ACHN (cell line): ENCODE results near the gene GFRA3.
"Not testable (repeated sequence)": the region's sequence is repeated elsewhere in the genome, so short reads cannot be mapped to it uniquely, and the experiment has no call there.

Experiments
- DNase-seq: peaks from one replicate; pipeline ENCODE4 v3.0.0-alpha.2; 2015
- in situ Hi-C: cut with HindIII; loops from 2 replicates; pipeline ENCODE4 v1.10.0; 2017; ENCODE audit warnings: low sequenced_read_pairs, low pct_ligation_motif_present, low pct_unique_long_range_greater_than_20kb

GFRA3 gene, protein sequence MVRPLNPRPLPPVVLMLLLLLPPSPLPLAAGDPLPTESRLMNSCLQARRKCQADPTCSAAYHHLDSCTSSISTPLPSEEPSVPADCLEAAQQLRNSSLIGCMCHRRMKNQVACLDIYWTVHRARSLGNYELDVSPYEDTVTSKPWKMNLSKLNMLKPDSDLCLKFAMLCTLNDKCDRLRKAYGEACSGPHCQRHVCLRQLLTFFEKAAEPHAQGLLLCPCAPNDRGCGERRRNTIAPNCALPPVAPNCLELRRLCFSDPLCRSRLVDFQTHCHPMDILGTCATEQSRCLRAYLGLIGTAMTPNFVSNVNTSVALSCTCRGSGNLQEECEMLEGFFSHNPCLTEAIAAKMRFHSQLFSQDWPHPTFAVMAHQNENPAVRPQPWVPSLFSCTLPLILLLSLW

DNA sequence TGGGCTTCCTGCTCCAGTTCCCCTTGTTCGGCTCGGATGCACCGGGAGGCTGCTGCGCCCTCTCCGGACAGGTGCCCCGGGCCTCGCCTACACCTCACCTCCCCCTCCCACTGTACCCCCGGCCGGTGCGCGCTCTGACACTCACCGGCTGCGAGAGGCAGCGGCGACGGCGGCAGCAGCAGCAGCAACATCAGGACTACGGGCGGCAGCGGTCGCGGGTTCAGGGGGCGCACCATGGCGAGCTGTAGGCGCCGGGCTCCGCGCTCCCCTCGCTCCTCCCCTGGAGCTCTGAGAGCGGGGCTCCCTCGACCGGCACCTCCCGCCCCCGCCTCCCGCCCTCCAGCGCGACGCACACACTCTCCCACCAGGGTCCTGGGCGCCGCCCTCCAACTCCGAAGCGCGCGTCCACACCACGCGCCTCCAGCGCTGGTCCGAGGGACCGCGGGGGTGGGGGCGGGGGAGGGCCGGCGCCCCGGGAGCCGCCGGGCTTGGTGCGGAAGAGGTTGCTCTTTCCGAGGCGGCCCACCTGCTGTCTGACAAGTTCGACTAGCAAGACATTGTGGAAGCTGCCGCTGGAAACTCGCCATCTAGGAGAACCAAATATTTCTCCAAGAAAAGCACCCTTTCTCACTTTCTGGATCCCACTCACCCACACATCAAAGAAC lies at the start of gene GFRA3:
Gene GFRA3 (minus strand): TSS at position 433 of the 665 bp plus-strand sequence. CDS start 197 bp downstream, at position 236.
- in situ Hi-C loops = no loop called here
- DNase-seq = no peak

DNA sequence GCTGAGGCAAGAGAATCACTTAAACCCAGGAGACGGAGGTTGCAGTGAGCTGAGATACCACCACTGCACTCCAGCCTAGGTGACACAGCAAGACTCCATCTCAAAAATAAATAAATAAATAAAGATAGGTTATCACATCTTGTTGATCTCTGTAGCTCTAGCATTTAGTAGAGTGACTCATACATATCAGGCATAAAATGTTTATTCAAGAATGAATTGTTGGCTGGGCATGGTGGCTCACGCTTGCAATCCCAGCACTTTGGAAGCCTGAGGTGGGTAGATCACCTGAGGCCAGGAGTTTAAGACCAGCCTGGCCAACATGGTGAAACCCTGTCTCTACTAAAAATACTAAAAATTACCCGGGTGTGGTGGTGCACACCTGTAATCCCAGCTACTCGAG lies 43.8 kb upstream of the GFRA3 start:
- DNase-seq, in situ Hi-C loops: not testable (repeated sequence)

DNA sequence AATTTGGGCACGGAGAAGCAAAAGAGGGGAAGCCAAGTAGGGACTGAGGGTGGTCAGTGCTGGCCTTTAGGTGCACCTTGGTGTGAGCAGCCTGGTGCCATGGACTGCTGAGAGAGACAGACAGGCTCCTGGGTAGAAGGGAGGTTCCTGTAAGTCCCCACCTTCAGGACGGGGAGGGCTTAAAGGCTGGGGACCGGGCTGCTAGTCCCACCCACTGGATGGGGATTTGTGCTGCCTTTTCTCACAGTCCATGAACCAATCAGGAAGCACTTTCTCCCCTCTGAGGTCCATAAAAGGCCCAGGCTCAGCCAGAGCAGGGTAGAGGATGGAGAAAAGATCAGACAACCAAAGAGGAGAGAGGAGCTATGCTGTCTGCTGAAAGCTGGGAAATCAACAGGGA lies 41.9 kb upstream of the GFRA3 start:
- in situ Hi-C loops = no loop called here
- DNase-seq = no peak

DNA sequence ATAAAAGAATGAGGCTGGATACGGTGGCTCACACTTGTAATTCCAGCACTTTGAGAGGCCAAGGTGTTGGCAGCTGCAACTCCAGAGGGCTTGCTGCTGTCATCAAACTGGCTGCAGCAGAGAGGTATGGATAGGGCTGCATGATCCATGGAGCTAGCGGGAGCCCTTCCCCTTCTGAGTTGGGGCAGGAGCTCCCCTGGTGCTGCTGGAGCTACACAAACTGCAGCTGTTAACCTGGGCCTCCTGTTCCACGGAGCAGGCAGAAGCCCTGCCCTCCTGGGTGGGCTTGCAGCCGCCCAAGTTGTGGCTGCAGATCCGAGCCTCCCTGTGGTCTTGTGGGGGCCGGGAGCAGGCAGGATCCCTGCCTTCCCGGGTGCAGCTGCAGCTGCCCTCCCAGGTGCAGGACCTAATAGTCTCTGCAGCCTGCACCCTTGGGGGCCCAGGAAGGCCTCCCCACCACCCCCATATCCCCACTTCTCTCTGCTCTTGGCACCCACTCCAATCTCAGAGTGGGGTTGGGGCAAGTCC lies 41.4 kb upstream of the GFRA3 start:
- in situ Hi-C loops = no loop called here
- no peak for DNase-seq

DNA sequence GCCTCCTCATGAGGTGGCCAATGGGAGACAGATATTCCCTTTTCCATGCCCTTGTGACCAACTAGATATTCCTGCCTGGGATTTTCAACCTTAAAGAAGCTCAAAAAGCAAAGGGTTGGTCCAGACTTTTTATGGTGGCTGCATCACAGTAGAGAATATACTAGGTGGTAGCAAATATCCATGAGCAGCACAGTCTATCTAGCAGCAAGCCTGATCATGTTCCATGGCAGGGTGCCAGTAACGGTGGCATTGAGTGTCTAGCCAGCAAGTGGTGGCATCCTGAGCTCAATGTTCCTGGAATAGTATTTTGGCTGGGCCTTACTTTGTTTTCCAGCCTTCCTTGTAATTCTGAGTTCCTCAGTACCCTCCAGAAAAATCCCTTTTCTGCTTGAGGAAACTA lies 31.4 kb upstream of the GFRA3 start:
- in situ Hi-C loops = no loop called here
- DNase-seq = no peak

DNA sequence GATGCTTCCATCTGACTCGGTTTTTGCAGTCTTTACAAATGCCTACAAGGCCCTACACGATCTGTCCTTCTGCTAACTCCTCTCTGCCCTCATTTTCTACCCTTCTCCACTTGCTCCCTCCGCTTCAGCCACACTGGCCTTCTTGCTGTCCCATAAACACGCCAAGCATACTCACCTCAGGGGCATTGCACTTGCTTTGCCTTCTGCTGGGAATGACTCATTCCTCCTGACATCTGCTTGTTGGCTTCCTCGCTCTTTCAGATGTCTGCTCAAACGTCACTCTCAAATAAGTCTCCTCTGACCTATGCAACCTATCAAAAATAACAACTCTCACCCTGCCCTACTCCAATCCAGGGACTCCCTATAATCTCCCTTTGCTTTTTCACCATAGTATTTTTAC lies 29.0 kb upstream of the GFRA3 start:
- in situ Hi-C loops = no loop called here
- DNase-seq = no peak

DNA sequence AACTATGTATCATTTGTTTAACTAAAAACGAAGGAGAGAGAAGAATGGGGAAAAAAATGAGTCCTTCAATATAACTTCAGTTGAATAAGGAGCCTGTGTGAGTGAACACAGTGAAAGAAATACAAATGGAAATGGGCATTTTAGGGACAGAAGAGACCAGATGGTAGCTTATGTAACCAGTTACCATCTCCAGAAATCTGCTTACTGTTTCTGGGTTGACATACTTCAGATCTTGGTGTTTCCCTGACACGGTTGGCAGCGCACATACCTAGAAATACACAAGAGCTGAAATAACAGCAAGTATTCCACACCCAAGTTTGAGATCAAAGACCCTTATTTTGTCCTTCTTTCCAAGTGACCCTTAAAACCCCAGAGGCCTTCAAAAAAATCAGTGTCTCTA lies 14.9 kb upstream of the GFRA3 start:
- in situ Hi-C loops = no loop called here
- no peak for DNase-seq

DNA sequence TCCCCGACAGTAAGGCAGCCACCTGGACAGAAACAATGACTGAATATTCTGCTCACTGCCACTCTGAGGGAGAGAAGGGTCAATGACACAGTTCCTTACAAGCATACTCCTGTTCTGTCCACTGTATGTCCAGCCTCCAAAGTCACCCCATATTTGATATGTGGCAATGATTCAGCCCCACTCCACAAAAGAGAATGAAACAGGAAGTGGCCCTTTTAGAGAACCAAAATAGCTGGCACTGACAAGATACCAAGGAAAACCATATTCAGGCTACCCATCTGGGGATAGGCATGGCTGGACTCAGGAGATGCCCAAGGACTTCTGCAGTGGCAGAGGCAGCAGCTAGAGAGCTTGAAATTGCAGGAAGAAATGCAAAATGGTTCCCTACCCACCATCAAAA lies 12.8 kb upstream of the GFRA3 start:
- DNase-seq = no peak
- in situ Hi-C loops = no loop called here

DNA sequence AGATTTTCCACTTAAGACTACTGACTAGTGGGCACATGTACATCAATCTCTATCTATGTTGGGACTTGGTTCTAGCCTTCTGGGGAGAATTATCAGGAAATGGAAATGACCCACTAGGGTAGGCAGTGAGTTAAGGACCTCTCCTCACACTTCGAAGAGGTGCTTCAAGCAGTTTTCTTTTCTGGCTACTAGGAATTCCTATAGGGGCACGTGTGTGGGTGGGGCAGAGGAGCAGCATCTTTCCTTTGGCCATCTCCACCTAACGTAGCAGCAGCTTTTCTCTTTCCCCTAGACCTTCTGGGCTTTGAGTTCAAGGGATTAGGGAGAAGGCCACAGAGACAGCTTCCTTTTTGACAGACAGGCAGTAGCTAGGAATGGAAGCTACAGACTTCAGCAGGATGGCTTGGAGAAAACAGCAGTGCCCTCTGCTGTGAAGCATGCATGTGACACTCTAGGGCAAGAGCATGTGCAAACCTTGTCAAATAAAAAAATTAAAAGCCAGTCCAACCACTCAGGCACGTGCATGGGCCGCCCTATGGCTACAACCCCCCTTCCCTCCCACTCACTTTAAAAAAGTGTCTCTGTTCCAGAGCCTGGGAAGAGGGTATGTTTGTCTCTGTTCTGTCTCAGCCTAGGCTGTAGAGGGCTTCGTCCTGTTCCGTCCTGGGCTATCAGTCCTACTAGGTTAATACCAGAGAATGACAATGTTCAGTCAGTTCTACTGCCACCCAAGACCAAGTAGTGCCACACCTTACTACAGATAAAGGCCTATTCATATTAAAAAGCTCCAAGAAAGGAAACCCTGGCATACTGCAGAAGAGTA lies 8.7 kb upstream of the GFRA3 start:
- in situ Hi-C loops = no loop called here
- peak; percentile 51 for DNase-seq

DNA sequence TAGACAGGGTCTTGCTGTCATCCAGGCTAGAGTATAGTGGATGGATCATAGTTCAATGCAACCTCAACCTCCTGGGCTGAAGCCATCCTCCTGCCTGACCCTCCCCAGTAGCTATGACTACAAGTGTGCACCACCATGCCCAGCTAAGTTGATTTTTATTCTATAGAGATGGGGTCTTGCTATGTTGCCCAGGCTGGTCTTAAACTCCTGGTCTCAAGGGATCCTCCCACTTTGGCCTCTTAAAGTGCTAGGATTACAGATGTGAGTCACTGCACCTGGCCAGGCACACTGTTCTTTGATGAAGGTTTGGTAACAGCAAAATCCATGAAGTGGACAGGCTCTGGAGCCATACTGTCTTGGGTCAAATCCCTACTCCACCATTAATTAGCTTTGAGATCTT lies 6.5 kb upstream of the GFRA3 start:
- no peak for DNase-seq
- in situ Hi-C loops = no loop called here

DNA sequence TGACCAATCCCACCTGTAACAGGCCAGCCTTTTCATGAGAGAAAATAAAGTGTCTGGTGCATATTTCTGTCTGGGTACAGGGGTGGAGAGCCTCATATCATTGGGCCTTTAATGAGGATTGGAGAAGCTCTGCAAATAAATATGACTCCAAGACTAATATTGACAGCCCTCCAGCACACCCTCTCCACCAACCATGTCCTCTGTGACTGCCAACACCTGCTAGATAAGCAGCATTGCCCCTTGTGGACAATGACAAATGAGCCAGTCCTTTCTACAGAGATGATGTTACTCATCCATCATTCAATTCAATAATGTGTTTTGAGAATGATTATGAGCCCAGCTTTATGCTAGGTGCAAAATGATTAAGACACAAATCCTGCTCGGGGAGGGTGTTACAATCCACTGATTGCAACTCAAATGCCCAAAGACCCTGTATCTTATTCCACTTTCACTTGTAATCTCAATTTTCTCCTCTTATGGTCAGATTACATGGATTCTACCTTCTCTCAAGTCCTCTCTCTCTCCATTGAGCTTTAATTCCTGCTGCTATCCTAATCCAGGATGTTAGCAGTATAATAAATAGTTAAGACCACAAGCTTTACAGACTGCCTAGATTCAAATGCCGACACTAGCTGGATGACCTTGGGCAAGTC lies 2.1 kb upstream of the GFRA3 start:
- DNase-seq = no peak
- in situ Hi-C loops = no loop called here

DNA sequence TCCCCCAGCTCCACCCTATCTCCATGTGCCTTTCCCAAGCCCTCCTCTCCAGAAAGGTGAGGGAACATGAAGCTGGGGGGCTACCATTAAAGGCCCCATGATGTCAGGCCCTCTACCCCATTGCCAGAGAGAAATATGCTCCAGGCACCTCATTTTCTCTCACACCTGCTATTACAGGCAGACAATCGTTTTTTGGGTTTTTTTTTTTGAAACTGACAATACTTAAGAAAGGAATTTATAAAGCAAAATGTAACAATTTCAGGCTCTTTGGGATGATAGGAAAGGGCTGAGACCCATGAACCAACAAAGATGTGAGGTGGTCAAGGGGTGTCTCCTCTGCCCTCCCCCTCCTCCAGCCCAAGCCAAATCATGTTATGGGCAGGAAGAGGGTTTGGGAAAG lies 1.5 kb upstream of the GFRA3 start:
- no peak for DNase-seq
- in situ Hi-C loops = no loop called here

DNA sequence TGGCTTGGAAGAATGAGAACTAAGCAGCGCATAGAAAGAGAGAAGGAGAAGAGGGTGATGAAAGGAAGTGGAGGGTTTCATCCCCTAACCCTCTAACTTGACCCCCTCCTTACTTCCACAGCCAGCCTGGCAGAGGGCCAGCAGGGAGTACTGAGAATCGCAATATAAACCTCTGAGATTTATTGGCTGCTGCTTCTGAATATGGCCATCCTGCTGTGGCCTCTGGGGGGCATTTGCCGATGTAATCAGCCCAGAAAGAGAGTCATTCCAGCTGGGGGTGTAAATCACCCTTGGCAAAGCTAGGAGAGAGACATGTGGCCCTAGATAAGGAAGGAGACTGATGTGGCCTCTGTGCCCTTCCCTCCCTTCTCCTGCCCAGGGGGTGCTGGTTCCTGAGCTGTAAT lies 960 bp upstream of the GFRA3 start:
- DNase-seq = no peak
- in situ Hi-C loops = no loop called here

DNA sequence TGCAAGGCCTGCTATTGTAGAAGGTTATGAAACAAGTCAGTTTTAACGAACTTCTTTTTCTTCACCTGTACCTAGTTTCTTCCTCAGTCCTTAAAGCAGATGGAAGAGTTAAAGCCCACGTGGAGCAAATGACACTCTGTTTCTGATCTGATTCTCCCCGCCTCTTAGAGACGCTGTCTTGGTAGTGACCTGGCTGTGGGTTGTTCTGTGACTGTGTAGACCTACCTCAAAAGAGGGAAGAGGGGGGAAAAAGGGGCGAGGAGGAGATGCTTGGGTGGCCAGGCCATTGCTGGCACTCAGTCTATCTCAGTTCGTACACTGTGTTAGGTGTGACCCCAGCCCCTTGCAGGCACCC lies 610 bp downstream of the GFRA3 start:
- in situ Hi-C loops = no loop called here
- no peak for DNase-seq

DNA sequence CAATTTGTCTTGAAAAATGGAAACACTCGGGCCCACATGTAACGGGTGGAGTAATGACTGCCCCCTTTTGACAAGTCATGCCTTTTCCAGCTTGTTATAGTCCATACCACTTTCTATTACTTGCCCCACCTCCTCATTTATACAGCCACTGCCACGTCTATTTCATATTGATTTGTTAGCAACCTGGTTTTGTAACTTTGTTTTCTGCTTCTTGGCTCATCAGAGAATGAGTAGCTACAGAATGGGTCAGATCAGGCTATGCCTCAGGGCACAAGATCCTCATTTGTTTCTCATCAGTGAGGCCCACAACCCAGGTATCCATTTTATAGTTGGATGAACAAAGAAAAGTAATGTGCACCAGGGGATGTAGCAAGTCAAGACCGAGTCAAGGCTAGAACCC lies 1.7 kb downstream of the GFRA3 start:
- DNase-seq = no peak
- in situ Hi-C loops = no loop called here

DNA sequence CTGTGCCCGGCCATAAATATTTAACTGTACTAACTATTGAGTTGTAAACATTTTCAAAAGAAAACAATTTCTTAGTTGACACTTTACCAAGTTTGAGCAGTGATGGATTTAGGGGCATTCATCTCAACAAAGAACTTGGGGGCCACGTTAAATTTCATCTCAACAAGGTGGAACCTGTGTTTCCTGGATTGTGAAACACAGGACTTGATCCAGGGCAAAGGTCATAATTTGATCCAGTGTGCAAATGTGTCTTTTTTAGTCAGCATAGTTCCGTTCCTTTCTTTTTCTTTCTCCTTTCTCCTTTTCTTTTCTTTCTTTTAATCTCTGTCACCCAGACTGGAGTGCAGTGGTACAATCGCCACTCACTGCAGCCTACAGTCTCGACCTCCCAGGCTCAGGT lies 3.1 kb downstream of the GFRA3 start:
- in situ Hi-C loops = no loop called here

DNA sequence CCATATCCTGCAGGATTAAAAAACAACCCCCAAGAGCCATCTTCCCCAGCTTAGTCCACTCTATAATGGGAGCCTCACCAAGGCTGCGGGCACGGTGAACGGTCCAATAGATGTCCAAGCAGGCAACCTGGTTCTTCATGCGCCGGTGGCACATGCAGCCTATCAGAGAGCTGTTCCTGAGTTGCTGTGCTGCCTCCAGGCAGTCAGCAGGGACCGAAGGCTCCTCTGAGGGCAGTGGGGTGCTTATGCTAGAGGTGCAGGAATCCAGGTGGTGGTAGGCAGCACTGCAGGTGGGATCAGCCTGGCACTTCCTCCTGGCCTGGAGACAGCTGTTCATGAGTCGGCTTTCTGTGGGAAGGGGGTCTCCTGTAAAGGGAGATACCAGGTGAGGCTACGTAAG lies 10.2 kb downstream of the GFRA3 start:
- DNase-seq = no peak
- in situ Hi-C loops = no loop called here

More for the DNA sequence above, 3.1 kb downstream of the GFRA3 start:
- no peak for DNase-seq

DNA sequence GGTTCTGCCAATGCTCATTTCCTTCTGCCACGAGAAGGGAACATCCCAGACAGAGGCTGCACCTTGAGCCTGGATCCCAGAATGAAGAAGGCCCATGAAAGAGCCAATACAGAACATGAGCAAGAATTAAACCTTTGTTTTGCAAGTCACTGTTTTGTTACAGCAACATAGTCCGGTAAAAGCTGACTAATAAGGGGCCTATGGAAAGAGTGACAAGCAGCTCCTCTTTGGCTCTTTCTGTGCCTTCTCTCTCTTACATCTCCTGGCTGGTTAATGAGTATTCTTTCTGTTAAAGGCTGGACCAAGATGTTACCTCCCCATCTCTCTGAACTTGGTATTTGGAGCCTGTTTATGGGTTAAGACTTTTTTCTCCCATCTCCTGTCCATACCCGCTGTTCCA lies 10.8 kb downstream of the GFRA3 start:
- no peak for DNase-seq
- in situ Hi-C loops = no loop called here
